Small intestine (tissue), 7 donors: ENCODE data around the gene SLC2A8. TPM values are rescaled to one million over a fixed set of nuclear protein-coding genes. Genes with fewer than 3 reads are reported as not detected.
A peak's percentile ranks its signal among the peaks of the same experiment; 100 is the strongest.

Experiments
- DNase-seq, 2 donors: peaks; one replicate each; pipeline versions ENCODE4 v3.0.0 to v3.0.0-alpha.2; 2013
- FAIRE-seq: peaks from 2 replicates; lab custom pipeline; 2012; peaks lifted over from hg19 to GRCh38; lab: Jason Lieb, UNC
- H3K27ac ChIP-seq, 3 donors: one replicate each; pipeline ENCODE4 v1.5.1; 2013; ENCODE audit warnings: low read length in 2 of 3, mild to moderate bottlenecking in 2 of 3, control low read depth in 1 of 3, inconsistent platforms in 1 of 3, low read depth in 1 of 3, moderate library complexity in 1 of 3
- H3K27me3 ChIP-seq, 3 donors: one replicate each; pipeline ENCODE4 v1.6.1; 2013; ENCODE audit warnings: low read length in 3 of 3, inconsistent platforms in 1 of 3; ENCODE audit not compliant: control insufficient read depth in 3 of 3, insufficient read depth in 3 of 3
- H3K36me3 ChIP-seq, 3 donors: one replicate each; pipeline ENCODE4 v1.6.1; 2013; ENCODE audit warnings: low read length in 3 of 3, inconsistent platforms in 1 of 3, low read depth in 1 of 3, mild to moderate bottlenecking in 1 of 3, moderate library complexity in 1 of 3; ENCODE audit not compliant: control insufficient read depth in 3 of 3, insufficient read depth in 2 of 3
- H3K4me1 ChIP-seq, 3 donors: one replicate each; pipeline ENCODE4 v1.6.1; 2013; ENCODE audit warnings: low read length in 2 of 3, inconsistent platforms in 1 of 3, low read depth in 1 of 3, mild to moderate bottlenecking in 1 of 3, moderate library complexity in 1 of 3; ENCODE audit not compliant: control insufficient read depth in 3 of 3, insufficient read depth in 2 of 3
- H3K4me3 ChIP-seq, 3 donors: one replicate each; pipeline ENCODE4 v1.5.1; 2013; ENCODE audit warnings: low read length in 3 of 3, control low read depth in 1 of 3, inconsistent platforms in 1 of 3, low read depth in 1 of 3, mild to moderate bottlenecking in 1 of 3, moderate library complexity in 1 of 3
- H3K9me3 ChIP-seq, 2 donors: one replicate each; pipeline ENCODE4 v1.6.1; 2013; ENCODE audit warnings: low read depth in 1 of 2, low read length in 1 of 2; ENCODE audit not compliant: control insufficient read depth in 2 of 2, insufficient read depth in 1 of 2
- WGBS, 3 donors: extraction: QIAGEN DNeasy Blood & Tissue Kit; methylation state at CpG; one replicate each; pipeline ENCODE4 v1.1.7; 2013; 5-methylcytosine and 5-hydroxymethylcytosine counted together
- polyA plus RNA-seq, 4 donors: library from polyadenylated mRNA; stranded (reverse) in 3 of 4; unstranded in 1 of 4; fragments of 200-250 nt in 3 of 4; fragments of 120-200 nt in 1 of 4; gene quantifications; one replicate each; pipeline versions ENCODE4 v1.2.1 to v1.2.3, GENCODE V29; 2013
- donor health status: healthy with polysubstance abuse.
- donor health status: control.
- donor health status: control.
- donor health status: Bipolar disorder and iron deficiency.
- donor health status: healthy.

The SLC2A8 gene
- polyA plus RNA-seq, 4 donors, result 17.2 to 62.1 (median 20.7) TPM

DNA sequence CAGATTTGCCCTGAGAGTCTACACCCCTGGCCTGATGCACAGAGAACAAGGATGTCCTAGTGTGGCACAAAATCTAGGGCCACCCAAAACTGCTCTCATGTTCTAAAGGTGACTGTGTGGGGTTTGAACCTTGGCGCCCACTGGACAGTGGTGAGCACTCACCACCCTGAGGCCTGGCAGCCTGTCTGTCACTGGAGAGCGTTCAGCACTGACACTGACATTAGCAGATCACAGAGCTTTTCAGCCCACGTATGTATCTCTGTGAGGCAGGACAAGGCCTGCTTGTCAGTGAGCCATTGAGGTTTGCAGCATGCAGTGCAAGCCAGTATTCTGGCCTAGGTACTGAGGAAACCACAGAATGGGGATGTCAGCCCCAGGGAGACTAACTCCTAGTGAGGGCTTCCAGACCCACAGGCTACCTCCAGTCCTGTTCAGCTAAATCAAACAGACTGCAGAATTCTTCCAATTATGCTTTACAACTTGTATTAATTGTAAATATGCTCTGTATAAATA, 38.9 kb upstream of the SLC2A8 start:
- no peak for FAIRE-seq
- no peak for DNase-seq
- Histone ChIP-seq H3K36me3 (peaks cover 0 to 51% (median 0%) of the 10 kb centered on the region in 3 donors), H3K27ac (no peak overlapping the region), H3K4me1 (peaks cover 0 to 17% (median 0%) of the 10 kb centered on the region in 3 donors), H3K9me3 (no peaks in the 10 kb centered on the region), H3K4me3 (no peak overlapping the region), H3K27me3 (no peaks in the 10 kb centered on the region)
- WGBS, 3 donors, result 87 to 92% (median 90%) methylated on average over 3 of the region's 3 CpGs

DNA sequence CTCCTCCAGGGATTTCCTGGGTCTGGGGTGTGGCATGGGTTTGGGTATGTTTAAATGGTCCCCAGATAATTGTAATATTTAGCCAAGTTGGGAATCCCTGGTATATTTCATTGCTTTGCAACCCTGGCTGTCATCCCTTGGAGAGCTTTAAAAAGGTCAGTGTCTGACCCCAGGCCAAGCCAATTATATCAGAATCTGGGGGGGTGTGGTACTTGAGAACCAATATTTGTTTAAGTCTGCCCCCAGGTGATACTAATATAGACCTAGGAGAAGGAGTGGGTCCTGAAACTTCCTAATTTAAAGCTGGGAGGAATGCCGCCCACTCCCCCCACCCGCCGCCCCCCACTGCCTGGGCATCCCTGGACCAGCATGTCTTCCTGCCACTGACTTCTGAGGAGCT, 38.2 kb upstream of the SLC2A8 start:
- peaks cover 0 to 54% (median 0%) of the 10 kb centered on the region in 3 donors for H3K36me3 ChIP-seq
- FAIRE-seq, result no peak
- WGBS, 3 donors, result 98 to 100% (median 100%) methylated on average over 3 of the region's 3 CpGs

DNA sequence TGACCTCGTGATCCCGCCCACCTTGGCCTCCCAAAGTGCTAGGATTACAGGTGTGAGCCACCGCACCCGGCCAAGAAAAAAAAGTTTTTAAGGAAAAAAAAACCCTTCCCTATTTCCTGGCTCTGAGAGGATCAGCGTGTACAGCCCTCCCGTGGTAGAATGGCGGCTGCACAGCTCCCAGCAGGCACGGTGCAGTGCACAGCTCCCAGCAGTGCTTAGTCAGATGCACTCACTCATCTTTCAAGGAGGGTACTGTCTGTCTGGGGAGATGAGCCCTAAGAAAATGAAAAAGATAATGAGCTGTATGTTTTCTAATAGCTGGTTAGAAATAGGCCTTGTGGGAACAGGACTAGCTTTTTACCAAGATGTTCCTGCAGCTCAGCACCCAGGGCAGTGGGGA, 36.7 kb upstream of the SLC2A8 start:
- no peak for DNase-seq
- 72 to 86% (median 77%) methylated on average over 8 of the region's 8 CpGs for WGBS, 3 donors
- no peaks in the 10 kb centered on the region for H3K9me3 ChIP-seq

More for the DNA sequence above, 38.2 kb upstream of the SLC2A8 start:
- Histone ChIP-seq H3K27ac (no peak overlapping the region), H3K4me3 (no peak overlapping the region), H3K27me3 (no peaks in the 10 kb centered on the region), H3K9me3 (no peaks in the 10 kb centered on the region), H3K4me1 (peaks cover 0 to 17% (median 0%) of the 10 kb centered on the region in 3 donors)
- no peak for DNase-seq

DNA sequence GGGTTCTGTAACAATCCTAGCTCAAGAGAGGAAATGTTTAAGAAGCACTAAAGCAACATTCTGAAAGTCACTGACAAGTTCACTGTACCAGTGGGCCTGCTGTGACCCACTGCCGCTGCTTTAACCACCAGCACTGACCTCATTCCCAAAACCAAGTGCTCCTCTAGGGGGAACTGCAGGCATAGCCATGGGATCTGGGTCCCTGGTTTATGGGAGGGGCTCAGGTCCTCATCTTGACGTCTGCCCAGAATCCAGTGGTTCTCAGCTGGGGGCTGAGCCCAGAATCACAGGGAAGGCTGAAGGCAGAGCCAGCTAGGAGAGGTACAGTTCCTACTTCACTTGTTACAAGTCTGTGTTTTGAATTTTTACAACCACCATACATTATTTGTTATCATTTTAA, 36.1 kb upstream of the SLC2A8 start:
- no peak for FAIRE-seq
- 50 to 59% (median 51%) methylated on average over 2 of the region's 2 CpGs for WGBS, 3 donors
- no peaks in the 10 kb centered on the region for H3K27me3 ChIP-seq
- no peaks in the 10 kb centered on the region for H3K9me3 ChIP-seq
- peak; percentile 9 to 40 for DNase-seq
- peaks cover 0 to 62% (median 0%) of the 10 kb centered on the region in 3 donors for H3K36me3 ChIP-seq
- no peak overlapping the region for H3K4me3 ChIP-seq
- H3K4me1 ChIP-seq, result peaks cover 0 to 17% (median 0%) of the 10 kb centered on the region in 3 donors
- H3K27ac ChIP-seq, result peak overlapping the region in 2 of 3 donors; percentile 76 to 79

More for the DNA sequence above, 36.7 kb upstream of the SLC2A8 start:
- Histone ChIP-seq H3K4me3 (no peak overlapping the region), H3K27me3 (no peaks in the 10 kb centered on the region), H3K36me3 (peaks cover 0 to 58% (median 0%) of the 10 kb centered on the region in 3 donors), H3K27ac (peak overlapping the region in 1 of 3 donors; percentile 76), H3K4me1 (peaks cover 0 to 17% (median 0%) of the 10 kb centered on the region in 3 donors)
- FAIRE-seq, result no peak

DNA sequence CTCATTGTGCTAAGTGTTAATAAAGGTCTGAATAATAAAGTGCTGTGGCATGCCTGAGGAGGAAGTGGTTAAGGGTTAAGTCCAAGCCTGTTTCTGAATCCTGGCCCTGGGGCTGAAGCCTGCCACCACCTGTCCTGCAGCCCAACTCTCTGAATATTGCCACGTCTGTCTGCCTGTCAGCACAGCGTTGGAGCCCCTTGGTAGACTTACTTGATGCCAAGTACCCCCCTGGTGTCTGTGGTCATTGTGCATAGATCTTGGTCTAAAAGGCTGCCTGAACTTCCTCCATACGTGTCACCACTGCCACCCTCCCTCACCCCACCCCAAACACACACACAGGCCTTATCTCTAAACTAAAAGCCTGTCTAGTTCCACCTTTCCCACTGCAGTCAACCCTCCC, 35.4 kb upstream of the SLC2A8 start:
- peak overlapping the region; percentile 47 to 79 (median 76) for H3K27ac ChIP-seq
- WGBS, 3 donors, result 15 to 53% (median 34%) methylated on average over 3 of the region's 3 CpGs

DNA sequence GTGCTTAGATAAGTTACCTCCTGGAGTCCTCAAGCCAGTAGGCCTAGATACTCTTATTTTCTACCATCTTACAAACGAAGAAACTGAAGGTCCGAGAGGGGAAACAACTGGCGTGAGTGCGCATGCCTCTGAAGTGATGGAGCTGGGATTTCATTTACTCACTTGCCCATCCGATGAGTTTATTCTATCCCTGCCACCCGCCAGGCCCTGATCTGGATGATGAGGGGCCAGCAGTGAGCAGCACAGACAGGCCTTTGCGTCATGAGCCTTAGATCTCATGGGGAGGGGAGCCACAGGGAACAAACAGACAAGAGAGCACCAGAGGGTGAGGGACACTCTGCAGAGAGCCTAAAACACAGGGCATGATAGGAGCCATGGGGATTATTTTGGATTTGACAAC, 34.1 kb upstream of the SLC2A8 start:
- 83 to 92% (median 90%) methylated on average over 7 of the region's 7 CpGs for WGBS, 3 donors
- DNase-seq (no peak), FAIRE-seq (no peak)
- no peak overlapping the region for H3K4me3 ChIP-seq
- H3K4me1 ChIP-seq, result peaks cover 0 to 21% (median 0%) of the 10 kb centered on the region in 3 donors
- peaks cover 0 to 51% (median 0%) of the 10 kb centered on the region in 3 donors for H3K36me3 ChIP-seq
- H3K27ac ChIP-seq, result no peak overlapping the region
- no peaks in the 10 kb centered on the region for H3K9me3 ChIP-seq
- H3K27me3 ChIP-seq, result no peaks in the 10 kb centered on the region

More for the DNA sequence above, 35.4 kb upstream of the SLC2A8 start:
- peaks cover 0 to 58% (median 0%) of the 10 kb centered on the region in 3 donors for H3K36me3 ChIP-seq
- peaks cover 0 to 17% (median 0%) of the 10 kb centered on the region in 3 donors for H3K4me1 ChIP-seq
- no peaks in the 10 kb centered on the region for H3K27me3 ChIP-seq
- no peaks in the 10 kb centered on the region for H3K9me3 ChIP-seq
- peak; percentile 50 to 63 for DNase-seq
- H3K4me3 ChIP-seq, result no peak overlapping the region
- no peak for FAIRE-seq

DNA sequence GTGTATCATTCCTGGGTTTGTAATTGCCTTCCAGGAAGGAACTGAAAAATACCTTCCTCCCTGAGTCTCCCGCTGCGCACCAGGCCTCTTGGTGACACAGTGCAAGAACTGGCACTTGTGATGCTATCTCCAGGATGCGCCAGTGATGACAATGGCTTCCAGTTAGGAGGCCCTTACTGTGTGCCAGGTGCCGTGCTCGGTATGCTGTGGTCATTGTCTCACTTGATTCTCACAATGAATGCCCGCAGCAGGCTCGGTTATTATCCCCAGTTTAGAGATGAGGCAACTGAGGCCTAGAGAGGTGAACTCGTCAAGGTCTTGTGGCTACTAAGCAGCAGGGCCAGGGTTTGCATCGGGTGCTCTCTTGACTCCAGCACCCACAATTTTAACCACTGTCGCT, 31.5 kb upstream of the SLC2A8 start:
- 89 to 96% (median 95%) methylated on average over 10 of the region's 10 CpGs for WGBS, 3 donors
- DNase-seq, result no peak
- Histone ChIP-seq H3K36me3 (peaks cover 0 to 46% (median 0%) of the 10 kb centered on the region in 3 donors), H3K27ac (no peak overlapping the region), H3K9me3 (no peaks in the 10 kb centered on the region), H3K4me1 (peaks cover 0 to 44% (median 0%) of the 10 kb centered on the region in 3 donors), H3K4me3 (no peak overlapping the region), H3K27me3 (no peaks in the 10 kb centered on the region)
- no peak for FAIRE-seq

DNA sequence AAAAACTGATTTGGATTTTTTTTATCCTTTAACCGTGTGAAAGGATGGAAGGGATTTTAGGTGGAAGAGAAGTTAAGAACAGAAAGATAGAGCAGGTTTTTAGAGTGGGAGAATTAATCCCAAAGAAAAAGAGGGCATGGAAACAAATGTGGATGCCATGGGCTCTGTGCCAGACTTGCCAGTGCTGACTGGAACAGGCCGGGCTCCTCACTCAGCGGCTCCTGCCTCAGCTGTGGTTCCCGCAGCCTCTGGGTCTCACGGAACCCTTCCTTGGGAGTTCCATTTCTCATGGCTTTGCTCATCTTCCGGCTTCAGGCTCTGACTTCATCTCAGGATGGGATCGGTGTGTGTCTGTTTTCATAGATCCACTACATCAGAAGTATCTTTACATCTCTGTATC, 30.4 kb upstream of the SLC2A8 start:
- Histone ChIP-seq H3K27me3 (no peaks in the 10 kb centered on the region), H3K9me3 (no peaks in the 10 kb centered on the region), H3K4me1 (peaks cover 0 to 44% (median 5%) of the 10 kb centered on the region in 3 donors), H3K27ac (no peak overlapping the region), H3K36me3 (peaks cover 0 to 38% (median 0%) of the 10 kb centered on the region in 3 donors), H3K4me3 (no peak overlapping the region)
- FAIRE-seq (no peak), DNase-seq (no peak)
- WGBS, 3 donors, result 91 to 95% (median 94%) methylated on average over 7 of the region's 7 CpGs
